Adrenal gland (tissue), 12 donors: ENCODE results near the gene CDH6. TPM values are rescaled to one million over a fixed set of nuclear protein-coding genes. Genes with fewer than 3 reads are reported as not detected.

ENCODE experiments used
- DNase-seq, 7 donors: peaks; one replicate each; pipeline ENCODE4 v3.0.0-alpha.2; 2019 to 2020
- H3K27ac ChIP-seq, 5 donors: fragments of 200-600 bp; sonication (generic) in 4 of 5; 1 replicate in 3 of 5; 2 replicates in 2 of 5; pipeline versions ENCODE4 v1.5.1 to v1.8.0; 2016 to 2020; ENCODE audit warnings: mild to moderate bottlenecking in 1 of 5
- H3K27me3 ChIP-seq: fragments of 200-600 bp; 2 replicates; pipeline ENCODE4 v1.8.0; 2021
- H3K36me3 ChIP-seq, 2 donors: fragments of 200-600 bp; replicated peaks in 1 of 2; 1 replicate in 1 of 2; 2 replicates in 1 of 2; pipeline versions ENCODE4 v1.5.1 to v1.8.0; 2018 to 2022
- H3K4me1 ChIP-seq, 2 donors: fragments of 200-600 bp; replicated peaks in 1 of 2; 1 replicate in 1 of 2; 2 replicates in 1 of 2; pipeline versions ENCODE4 v1.5.1 to v1.8.0; 2018 to 2021
- H3K4me3 ChIP-seq, 4 donors: fragments of 200-600 bp; sonication (generic) in 3 of 4; one replicate each; pipeline ENCODE4 v1.5.1; 2016 to 2018
- H3K9me3 ChIP-seq, 3 donors: fragments of 200-600 bp; sonication (generic) in 1 of 3; replicated peaks in 1 of 3; 1 replicate in 2 of 3; 2 replicates in 1 of 3; pipeline versions ENCODE4 v1.5.1 to v1.8.0; 2016 to 2021
- CTCF ChIP-seq, 6 experiments: fragments of 450-650 bp in 4 of 6; fragments of 200-600 bp in 2 of 6; sonication (generic) in 1 of 6; IDR thresholded peaks; 1 replicate in 5 of 6; 2 replicates in 1 of 6; pipeline versions ENCODE4 v1.5.1 to v1.8.0; 2016 to 2021; ENCODE audit warnings: antibody characterized with exemption in 6 of 6, mild to moderate bottlenecking in 2 of 6, moderate library complexity in 1 of 6
- POLR2A ChIP-seq, 2 donors: fragments of 450-650 bp; IDR thresholded peaks; one replicate each; pipeline ENCODE4 v1.6.1; 2017; ENCODE audit warnings: antibody characterized with exemption in 2 of 2, mild to moderate bottlenecking in 2 of 2, moderate library complexity in 1 of 2
- WGBS, 4 donors: extraction: QIAGEN DNeasy Blood & Tissue Kit in 2 of 4; methylation state at CpG; one replicate each; pipeline versions ENCODE4 v1.1.5 to v1.1.7; 2013 to 2017; 5-methylcytosine and 5-hydroxymethylcytosine counted together
- intact Hi-C, 2 donors: fragments of 100-400 bp; cut with DNase I; formaldehyde crosslinking; loops; one replicate each; pipeline versions ENCODE4 v1.14.1 to v1.15.0; 2022 to 2023
- polyA plus RNA-seq, 3 donors: library from polyadenylated mRNA; stranded (reverse); fragments of 200-250 nt in 2 of 3; fragments of 350-450 nt in 1 of 3; fragmentation: Illumina TruSeq in 1 of 3; extraction: RNeasy Lipid Tissue Mini Kit (QIAGEN cat#74804) in 1 of 3; gene quantifications; one replicate each; pipeline ENCODE4 v1.2.3, GENCODE V29; 2013 to 2014
- total RNA-seq, 9 donors: library from RNA; depleted of rRNA in 4 of 9; stranded (reverse); fragments of >200 nt in 4 of 9; fragments of 120-200 nt in 1 of 9; fragmentation: NEBNext Ultra II Directional in 1 of 9; extraction: Animal tissue kit (Norgen Biotek cat#: 25700) in 1 of 9; gene quantifications; one replicate each; pipeline versions ENCODE4 v1.1.0 to v1.2.4, GENCODE V29; 2013 to 2023
- donor health status: healthy with polysubstance abuse.
- donor health status: Bipolar disorder and iron deficiency.
- donor health status: DM: yes; HTN: yes; CAD: no.
- donor health status: DM: no; HTN: no; CAD: no.
- donor health status: DM: no; HTN: no; CAD: no.
- donor health status: DM: yes; HTN: yes; CAD: no.

CDH6 gene
- total and polyA plus RNA-seq, 12 donors = 0.17 to 2.5 (median 0.50) TPM

DNA sequence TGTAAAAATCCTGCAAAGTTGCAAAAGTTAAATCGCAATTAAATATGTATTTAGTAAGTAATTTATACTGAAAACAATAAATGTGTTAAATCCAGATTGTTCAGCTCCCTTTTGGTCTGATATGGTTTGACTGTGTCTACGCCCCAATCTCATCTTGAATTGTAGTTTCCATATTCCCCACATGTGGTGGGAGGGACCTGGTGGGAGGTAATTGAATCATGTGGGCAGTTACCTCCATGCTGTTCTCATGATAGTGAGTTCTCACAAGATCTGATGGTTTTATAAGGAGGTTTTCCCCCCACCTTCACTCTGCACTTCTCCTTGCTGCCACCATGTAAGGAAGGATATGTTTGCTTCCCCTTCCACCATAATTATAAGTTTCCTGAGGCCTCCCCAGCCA, 140.0 kb downstream of the CDH6 start:
- no peaks in the 10 kb centered on the region for H3K9me3 ChIP-seq
- H3K36me3 ChIP-seq = no peaks in the 10 kb centered on the region
- intact Hi-C loops = no loop called here
- DNase-seq = no peak
- TF ChIP-seq CTCF (IDR thresholded peaks at IDR 0.05) = no peak
- no peak overlapping the region for H3K27ac ChIP-seq
- H3K27me3 ChIP-seq = no peaks in the 10 kb centered on the region
- H3K4me1 ChIP-seq = no peaks in the 10 kb centered on the region
- H3K4me3 ChIP-seq = no peak overlapping the region
- 85 to 91% (median 90%) methylated on average over 2 of the region's 2 CpGs for WGBS, 4 donors

- DNase-seq = no peak
- Histone ChIP-seq H3K27me3 (no peaks in the 10 kb centered on the region), H3K4me3 (no peak overlapping the region), H3K36me3 (no peaks in the 10 kb centered on the region), H3K9me3 (no peaks in the 10 kb centered on the region), H3K27ac (no peak overlapping the region), H3K4me1 (no peaks in the 10 kb centered on the region)
- WGBS, 4 donors = 83 to 88% (median 87%) methylated on average over 4 of the region's 4 CpGs
- no peak for TF ChIP-seq CTCF (IDR thresholded peaks at IDR 0.05)
- no peak for TF ChIP-seq POLR2A (IDR thresholded peaks at IDR 0.05)
- intact Hi-C loops = no loop called here
Observed at GRCh38 chr5:31334061-31334860, 140.8 kb downstream of the CDH6 start.

- no peak for DNase-seq
- intact Hi-C loops = no loop called here
Observed at GRCh38 chr5:31335456-31335855, 142.0 kb downstream of the CDH6 start.

GRCh38 chr5:31343946-31344345, 150.5 kb downstream of the CDH6 start:
- no peak for TF ChIP-seq POLR2A (IDR thresholded peaks at IDR 0.05)
- no peak for TF ChIP-seq CTCF (IDR thresholded peaks at IDR 0.05)
- 57 to 82% (median 63%) methylated on average over 3 of the region's 3 CpGs for WGBS, 4 donors
- Histone ChIP-seq H3K4me3 (no peak overlapping the region), H3K4me1 (no peaks in the 10 kb centered on the region), H3K36me3 (no peaks in the 10 kb centered on the region), H3K9me3 (no peaks in the 10 kb centered on the region), H3K27me3 (no peaks in the 10 kb centered on the region), H3K27ac (no peak overlapping the region)
- intact Hi-C loops = no loop called here
- DNase-seq = no peak

More at GRCh38 chr5:31335456-31335855, 142.0 kb downstream of the CDH6 start:
- H3K27me3 ChIP-seq = no peaks in the 10 kb centered on the region
- no peak overlapping the region for H3K4me3 ChIP-seq
- no peak overlapping the region for H3K27ac ChIP-seq
- H3K9me3 ChIP-seq = no peaks in the 10 kb centered on the region
- TF ChIP-seq POLR2A (IDR thresholded peaks at IDR 0.05) (no peak), CTCF (IDR thresholded peaks at IDR 0.05) (no peak)
- no peaks in the 10 kb centered on the region for H3K36me3 ChIP-seq
- H3K4me1 ChIP-seq = no peaks in the 10 kb centered on the region
